NB4 (cell line): ENCODE measurements around the gene CEACAM6.

ENCODE experiments used
- DNase-seq: peaks from one replicate; pipeline ENCODE4 v3.0.0; 2010; ENCODE audit warnings: low read depth
- H3K4me3 ChIP-seq: one replicate; pipeline ENCODE4 v1.5.1; 2011; ENCODE audit warnings: mild to moderate bottlenecking, low read depth, low read length, moderate library complexity
- CTCF ChIP-seq: IDR thresholded peaks from one replicate; pipeline ENCODE4 v1.5.1; 2012; ENCODE audit warnings: low read depth, low read length
- MAX ChIP-seq: IDR thresholded peaks from 2 replicates; pipeline ENCODE4 v1.6.1; 2011; ENCODE audit warnings: low read depth, low read length
- MYC ChIP-seq: IDR thresholded peaks from 2 replicates; pipeline ENCODE4 v1.6.1; 2011; ENCODE audit warnings: low read depth, low read length
- POLR2A ChIP-seq: IDR thresholded peaks from 2 replicates; pipeline ENCODE4 v1.6.1; 2011; ENCODE audit warnings: mild to moderate bottlenecking; ENCODE audit not compliant: insufficient read length; ENCODE audit errors: extremely low read depth

Gene CEACAM6

GRCh38 chr19:41811036-41811435 is 55.7 kb downstream of the CEACAM6 start:
- peak; percentile 59 for DNase-seq
- TF ChIP-seq MYC = no peak
- TF ChIP-seq MAX = no peak
- TF ChIP-seq CTCF = no peak
- no peak for TF ChIP-seq POLR2A
- no peak overlapping the region for H3K4me3 ChIP-seq

- TF ChIP-seq MAX (no peak), CTCF (no peak)
- H3K4me3 ChIP-seq = no peak overlapping the region
- DNase-seq = no peak
Measured at GRCh38 chr19:41811981-41812380, 56.7 kb downstream of the CEACAM6 start.

- TF ChIP-seq CTCF = no peak
- TF ChIP-seq MYC = no peak
- TF ChIP-seq POLR2A = no peak
- no peak for TF ChIP-seq MAX
- H3K4me3 ChIP-seq = no peak overlapping the region
- DNase-seq = no peak
Measured at GRCh38 chr19:41813911-41814310, 58.6 kb downstream of the CEACAM6 start.

- H3K4me3 ChIP-seq = no peak overlapping the region
- no peak for TF ChIP-seq MAX
- no peak for TF ChIP-seq POLR2A
- no peak for TF ChIP-seq MYC
- no peak for TF ChIP-seq CTCF
- DNase-seq = no peak
Measured at GRCh38 chr19:41815301-41815700, 60.0 kb downstream of the CEACAM6 start.

- no peak for DNase-seq
- no peak for TF ChIP-seq POLR2A
- TF ChIP-seq MYC = no peak
- TF ChIP-seq MAX = no peak
- no peak for TF ChIP-seq CTCF
- H3K4me3 ChIP-seq = no peak overlapping the region
Measured at GRCh38 chr19:41816761-41817160, 61.4 kb downstream of the CEACAM6 start.

GRCh38 chr19:41821003-41821735 is 65.8 kb downstream of the CEACAM6 start:
- H3K4me3 ChIP-seq = no peak overlapping the region
- TF ChIP-seq MYC (no peak), MAX (no peak), POLR2A (no peak), CTCF (peak; percentile 50)
- DNase-seq = peak; percentile 52
